Amniotic stem cell (primary cell): ENCODE results near the gene ANKRD55.
"Not testable (repeated sequence)": the region's sequence is repeated elsewhere in the genome, so short reads cannot be mapped to it uniquely, and the experiment has no call there.

Experiments used
- DNase-seq: peaks from one replicate; lab custom pipeline; 2025; lab: John Stamatoyannopoulos, UW

The ANKRD55 gene

GRCh38 chr5:56102889-56103288 is 130.2 kb downstream of the ANKRD55 start:
- DNase-seq: no peak

DNA sequence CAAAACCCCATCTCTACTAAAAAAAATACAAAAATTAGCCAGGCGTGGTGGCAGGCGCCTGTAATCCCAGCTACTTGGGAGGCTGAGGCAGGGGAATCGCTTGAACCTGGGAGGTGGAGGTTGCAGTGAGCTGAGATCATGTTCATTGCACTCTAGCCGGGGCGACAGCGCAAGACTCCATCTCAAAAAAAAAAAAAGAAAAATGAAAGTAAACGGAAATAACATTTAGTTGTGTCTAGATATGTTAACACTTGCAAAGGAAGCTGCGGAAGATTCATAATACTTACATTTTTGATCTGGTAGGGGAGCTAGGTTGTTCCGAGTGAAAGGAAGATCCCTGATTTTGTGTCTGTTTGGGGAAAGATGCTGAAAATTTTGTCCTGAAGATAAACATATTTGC is 130.9 kb downstream of the ANKRD55 start:
- not testable (repeated sequence) for DNase-seq

- DNase-seq: no peak
These were observed 131.9 kb downstream of the ANKRD55 start for GRCh38 chr5:56101180-56101579.

GRCh38 chr5:56100439-56101176 is 132.5 kb downstream of the ANKRD55 start:
- DNase-seq: no peak

DNA sequence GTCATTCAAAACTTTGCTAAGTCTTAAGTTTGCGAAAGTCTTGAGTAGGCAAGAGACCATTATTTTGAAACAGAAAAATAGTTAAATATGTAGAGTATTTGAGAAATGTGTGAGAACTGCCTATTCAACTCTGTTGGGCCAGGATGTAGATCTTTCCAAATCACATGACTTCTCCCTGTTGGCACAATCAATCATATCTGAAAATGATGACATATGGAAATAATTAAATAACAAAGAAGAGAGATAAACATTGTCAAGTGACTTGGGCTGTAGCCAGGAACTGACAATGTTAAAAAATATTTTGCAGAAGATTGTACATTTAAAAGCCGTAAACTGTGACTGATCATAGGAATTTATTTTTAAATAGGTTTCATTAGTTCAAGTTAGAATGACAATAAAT is 133.8 kb downstream of the ANKRD55 start:
- DNase-seq: no peak

- no peak for DNase-seq
These were observed 136.1 kb downstream of the ANKRD55 start for GRCh38 chr5:56097055-56097454.

- no peak for DNase-seq
These were observed 137.5 kb downstream of the ANKRD55 start for GRCh38 chr5:56095579-56096102.

DNA sequence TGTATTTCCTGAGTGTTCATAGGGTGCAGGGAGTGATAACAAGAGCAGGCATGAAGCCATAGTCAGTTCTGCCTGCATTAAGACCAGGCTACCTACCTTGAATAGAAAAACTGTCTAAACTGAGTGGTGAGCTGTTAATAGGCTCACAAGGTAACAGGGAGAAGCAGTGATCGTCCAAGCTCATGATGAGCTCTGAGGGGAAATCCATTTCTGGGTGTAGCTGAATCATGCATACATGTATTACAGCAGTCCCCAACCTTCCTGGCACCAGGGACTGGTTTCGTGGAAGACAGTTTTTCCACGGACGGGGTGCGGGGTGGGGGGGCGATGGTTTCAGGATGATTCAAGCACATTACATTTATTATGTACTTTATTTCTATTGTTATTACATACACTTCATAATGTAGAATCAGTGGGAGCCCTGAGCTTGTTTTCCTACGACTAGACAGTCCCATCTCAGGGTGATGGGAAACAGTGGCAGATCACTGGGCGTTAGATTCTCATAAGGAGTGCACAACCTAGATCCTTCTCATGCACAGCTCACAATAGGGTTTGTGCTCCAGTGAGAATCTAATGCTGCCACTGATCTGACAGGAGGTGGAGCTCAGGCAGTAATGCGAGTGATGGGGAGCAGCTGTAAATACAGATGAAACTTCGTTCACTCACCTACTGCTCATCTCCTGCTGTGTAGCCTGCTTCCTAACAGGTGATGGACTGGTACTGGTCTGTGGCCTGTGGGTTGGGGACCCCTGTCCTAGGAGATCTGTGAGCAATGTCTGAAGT is 138.4 kb downstream of the ANKRD55 start:
- DNase-seq: no peak

GRCh38 chr5:56093970-56094369 is 139.2 kb downstream of the ANKRD55 start:
- no peak for DNase-seq

GRCh38 chr5:56092115-56092514 is 141.0 kb downstream of the ANKRD55 start:
- DNase-seq: no peak

DNA sequence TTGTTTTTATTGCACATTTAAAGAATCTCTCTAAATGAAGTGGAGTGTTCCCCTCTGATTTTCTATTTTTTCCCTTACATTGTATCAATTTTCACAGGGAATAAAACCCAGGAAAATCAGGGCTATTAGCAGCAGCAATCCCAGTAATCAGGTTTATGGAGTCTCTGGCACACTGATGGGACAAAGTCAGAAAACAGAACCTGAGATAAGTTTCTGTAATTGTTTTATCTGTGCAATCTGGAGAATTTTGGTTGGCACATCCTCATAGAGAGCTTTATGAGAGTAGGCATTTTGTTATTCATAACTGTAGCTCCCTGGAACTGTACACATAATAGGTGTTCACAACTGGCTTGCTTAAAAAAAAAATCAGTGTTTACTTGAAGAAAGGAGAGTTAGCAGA is 141.5 kb downstream of the ANKRD55 start:
- DNase-seq: no peak

GRCh38 chr5:56090793-56091460 is 142.2 kb downstream of the ANKRD55 start:
- no peak for DNase-seq

DNA sequence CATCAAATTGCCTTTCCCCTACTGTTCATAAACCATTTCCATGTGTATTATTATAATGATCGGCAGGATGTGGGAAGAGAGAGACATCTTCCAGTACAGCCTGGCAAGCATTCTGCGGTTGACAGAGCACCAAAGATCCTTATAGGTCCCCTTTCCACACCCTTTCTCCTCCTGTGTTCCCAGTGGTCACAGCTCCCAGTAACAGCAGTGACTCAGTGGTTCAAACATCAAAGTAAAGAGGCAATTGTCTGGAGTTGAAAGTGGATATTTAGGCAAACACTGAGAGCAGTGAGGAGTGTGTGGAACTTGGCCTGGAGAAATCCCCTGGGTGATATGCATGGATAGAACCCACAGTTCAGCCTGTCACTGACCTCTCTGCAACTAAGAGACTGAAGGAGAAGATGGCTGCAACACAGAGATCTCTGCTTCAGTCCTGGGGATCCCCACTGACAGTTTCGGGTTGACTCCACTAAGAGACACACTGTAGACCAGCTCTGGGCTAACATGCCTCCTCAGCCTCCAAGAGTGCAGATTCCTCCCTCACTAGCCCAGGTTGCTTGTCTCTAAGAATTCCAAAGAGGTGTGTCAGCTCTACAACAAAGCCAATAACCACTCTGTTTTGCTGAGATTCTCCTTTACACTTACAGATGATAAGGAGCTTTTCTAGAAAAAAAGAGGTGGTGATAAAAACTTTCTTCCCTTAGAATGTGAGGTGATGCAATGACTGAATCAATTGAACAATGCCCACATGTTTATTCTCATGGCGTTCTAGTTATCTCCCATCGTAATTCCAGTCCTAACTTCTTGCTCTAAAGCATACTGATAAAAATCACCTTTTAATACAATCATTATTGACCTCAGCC is 143.9 kb downstream of the ANKRD55 start:
- DNase-seq: no peak

DNA sequence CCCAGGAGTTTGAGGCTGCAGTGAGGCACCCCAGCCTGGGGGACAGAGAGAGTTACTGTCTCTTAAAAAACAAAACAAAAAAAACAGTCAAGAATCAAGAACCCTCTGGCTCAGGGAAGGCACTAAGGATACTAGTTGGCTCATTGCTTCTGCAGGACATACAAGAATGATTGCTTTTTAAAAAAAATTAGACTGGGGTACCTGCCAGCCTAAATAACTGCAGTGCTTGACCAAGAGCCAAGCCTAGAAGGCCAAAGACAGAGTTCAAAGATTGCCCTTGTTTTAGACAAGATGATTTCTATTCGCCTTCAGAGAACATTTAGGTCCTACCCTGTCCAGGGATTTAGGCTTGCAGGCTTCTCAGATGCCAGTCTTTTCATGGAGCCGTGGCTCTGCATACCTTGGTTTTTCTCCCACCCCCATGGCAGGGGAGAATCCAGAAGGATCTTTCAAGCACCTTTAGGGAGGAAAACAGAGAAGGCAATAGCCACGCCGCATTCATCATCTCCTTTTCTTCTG is 144.6 kb downstream of the ANKRD55 start:
- DNase-seq: no peak

DNA sequence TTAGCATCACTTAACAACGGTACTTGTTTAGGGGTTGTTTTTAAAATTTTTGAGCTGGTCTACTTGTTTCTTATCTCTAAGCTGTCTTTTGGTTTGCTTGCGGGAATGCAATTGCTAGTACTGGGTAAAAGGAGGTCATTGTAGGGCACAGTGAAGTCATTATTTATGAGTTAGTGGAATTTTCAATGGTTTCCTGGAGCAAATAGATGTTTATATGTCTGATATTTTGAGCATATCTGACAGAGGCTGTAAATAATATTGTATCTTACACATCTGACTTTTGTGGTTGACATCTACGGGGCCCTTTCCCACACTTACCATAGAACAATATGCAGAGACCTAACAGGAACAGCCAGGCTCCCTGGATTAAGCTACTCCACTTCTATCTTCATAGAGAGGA is 147.9 kb downstream of the ANKRD55 start:
- no peak for DNase-seq

GRCh38 chr5:56083286-56083854 is 149.8 kb downstream of the ANKRD55 start:
- no peak for DNase-seq

- not testable (repeated sequence) for DNase-seq
These were observed 152.0 kb downstream of the ANKRD55 start for GRCh38 chr5:56081053-56081642.

- no peak for DNase-seq
These were observed 152.6 kb downstream of the ANKRD55 start for GRCh38 chr5:56080375-56081052.

- not testable (repeated sequence) for DNase-seq
These were observed 154.0 kb downstream of the ANKRD55 start for GRCh38 chr5:56079157-56079500.
